Esophagus muscularis mucosa (tissue), 4 donors: ENCODE measurements around the gene OR6N1.

Experiments
- CTCF ChIP-seq, 3 experiments: fragments of 200-600 bp in 2 of 3; fragments of 450-650 bp in 1 of 3; sonication (generic) in 2 of 3; IDR thresholded peaks; one replicate each; pipeline ENCODE4 v1.5.1; 2017 to 2019; ENCODE audit warnings: antibody characterized with exemption in 3 of 3, mild to moderate bottlenecking in 2 of 3, moderate library complexity in 1 of 3
- EP300 ChIP-seq: sonication (generic); formaldehyde crosslinking; IDR thresholded peaks from one replicate; pipeline ENCODE4 v1.6.1; 2017; ENCODE audit warnings: antibody characterized with exemption
- POLR2A ChIP-seq: fragments of 450-650 bp; IDR thresholded peaks from one replicate; pipeline ENCODE4 v1.6.1; 2017; ENCODE audit warnings: antibody characterized with exemption, moderate library complexity, mild to moderate bottlenecking, low read depth
- POLR2AphosphoS5 ChIP-seq, 2 donors: sonication (generic); formaldehyde crosslinking; IDR thresholded peaks; one replicate each; pipeline ENCODE4 v1.6.1; 2017; ENCODE audit warnings: antibody characterized with exemption in 2 of 2

GRCh38 chr1:158813164-158813563 lies 41.2 kb upstream of the OR6N1 start:
- TF ChIP-seq POLR2A (no peak), CTCF (IDR thresholded peaks at IDR 0.05) (no peak), POLR2AphosphoS5 (IDR thresholded peaks at IDR 0.05) (no peak), EP300 (no peak)
